IPS-18c (cell line): ENCODE measurements around the gene BICD1.
"Not testable (repeated sequence)": the region's sequence is repeated elsewhere in the genome, so short reads cannot be mapped to it uniquely, and the experiment has no call there.

Experiments
- H3K4me3 ChIP-seq: 2 replicates; pipeline ENCODE4 v1.7.0; 2013; ENCODE audit warnings: low read depth, mild to moderate bottlenecking, low read length, moderate library complexity; ENCODE audit not compliant: insufficient read depth
- H3K9me3 ChIP-seq: one replicate; pipeline ENCODE4 v1.6.1; 2013; ENCODE audit warnings: mild to moderate bottlenecking, low read length, moderate library complexity; ENCODE audit not compliant: control insufficient read depth, insufficient read depth

The BICD1 gene

DNA sequence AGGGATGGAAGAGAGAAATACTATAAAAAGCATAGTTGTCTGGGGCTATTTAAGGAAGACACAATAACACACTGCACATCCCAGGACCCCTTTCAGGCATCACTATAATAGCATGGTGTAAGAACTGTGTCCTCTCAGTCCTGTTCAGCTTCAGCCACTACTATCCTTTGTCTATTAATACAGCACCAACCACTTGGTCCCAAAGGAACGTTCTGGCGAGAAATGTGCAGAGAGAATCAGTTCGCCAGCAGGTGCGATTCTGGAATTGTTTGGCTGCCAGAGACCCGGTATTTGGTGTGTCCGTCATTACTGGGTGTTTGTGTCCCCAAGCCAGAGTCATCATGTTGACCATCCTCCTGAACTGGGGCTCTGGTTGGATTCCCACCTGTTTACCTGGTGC lies 52.7 kb downstream of the BICD1 start:
- no peaks in the 10 kb centered on the region for H3K9me3 ChIP-seq
- no peak overlapping the region for H3K4me3 ChIP-seq

DNA sequence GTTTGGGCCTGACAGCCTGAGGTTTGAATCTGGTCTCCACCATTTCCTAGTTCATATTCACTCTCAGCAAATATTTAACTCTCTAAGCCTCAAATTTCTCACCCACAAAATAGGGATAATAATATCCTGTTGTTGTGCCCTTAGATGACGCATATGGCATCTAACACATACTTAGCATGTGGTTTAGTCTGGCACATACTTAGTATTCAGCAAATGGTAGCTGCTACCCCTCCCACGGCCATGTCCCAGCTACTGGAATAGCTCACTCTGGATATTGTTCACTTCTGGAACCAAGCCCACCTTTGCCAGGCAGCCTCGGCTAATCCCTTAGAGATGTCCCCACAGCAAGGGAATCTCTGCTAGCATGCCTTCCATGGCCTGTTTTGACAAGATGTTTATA lies 53.3 kb downstream of the BICD1 start:
- no peaks in the 10 kb centered on the region for H3K9me3 ChIP-seq
- no peak overlapping the region for H3K4me3 ChIP-seq

DNA sequence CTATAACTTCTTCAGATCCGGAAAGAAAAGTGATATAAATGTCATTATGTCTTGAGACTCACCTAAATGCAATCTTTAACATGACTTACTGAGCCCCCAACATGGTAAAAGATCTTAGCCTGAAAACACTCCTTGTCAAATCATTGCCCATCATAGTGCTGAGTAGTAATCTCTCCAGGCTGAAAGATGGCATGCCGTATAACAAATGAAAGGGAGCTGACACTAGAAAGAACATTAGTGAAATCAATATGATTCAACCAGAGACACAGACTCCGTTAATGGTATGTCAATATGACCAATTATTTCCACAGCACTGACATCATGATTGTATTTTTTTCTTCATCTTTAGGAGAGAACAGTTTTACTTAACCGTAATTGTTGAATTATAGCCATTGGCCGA lies 54.4 kb downstream of the BICD1 start:
- no peaks in the 10 kb centered on the region for H3K9me3 ChIP-seq
- H3K4me3 ChIP-seq: no peak overlapping the region

DNA sequence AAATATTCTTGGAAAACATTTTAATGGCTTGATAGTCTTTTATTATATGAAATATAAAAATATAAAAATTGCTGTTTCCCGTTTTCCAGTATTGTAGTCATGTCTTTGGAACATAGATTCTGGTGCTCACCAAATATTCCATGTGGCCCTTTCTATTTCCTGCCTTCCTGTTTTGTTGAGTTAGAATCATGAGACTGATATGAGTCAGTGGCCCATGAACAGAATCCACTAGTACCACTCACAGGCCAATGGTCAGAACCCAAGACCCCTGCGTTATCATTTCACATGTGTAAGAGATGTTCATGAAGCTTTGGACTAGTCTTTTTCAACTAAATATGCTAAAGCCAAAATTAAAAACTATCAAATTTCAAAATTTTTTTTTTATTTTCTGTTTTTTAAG lies 56.9 kb downstream of the BICD1 start:
- Histone ChIP-seq H3K4me3 (no peak overlapping the region), H3K9me3 (no peaks in the 10 kb centered on the region)

DNA sequence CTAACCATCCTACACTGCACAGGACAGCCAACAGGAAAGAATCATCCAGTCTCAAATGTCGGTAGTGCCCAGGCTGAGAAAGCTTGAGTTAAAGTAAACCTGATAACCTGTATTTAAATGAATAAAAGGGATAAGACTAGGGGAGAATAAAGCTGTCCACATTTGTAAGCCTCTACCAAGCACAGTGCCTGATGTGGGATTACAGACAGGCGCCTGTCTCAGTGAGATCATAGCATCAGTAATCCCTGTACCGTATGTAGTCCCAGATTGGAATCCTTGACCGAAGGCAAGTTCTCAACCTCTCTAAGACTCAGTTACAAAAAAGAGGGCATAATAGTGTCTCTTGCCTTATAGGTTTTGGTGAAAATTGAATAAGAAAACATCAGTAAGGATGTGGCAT lies 59.9 kb downstream of the BICD1 start:
- H3K9me3 ChIP-seq: no peaks in the 10 kb centered on the region

DNA sequence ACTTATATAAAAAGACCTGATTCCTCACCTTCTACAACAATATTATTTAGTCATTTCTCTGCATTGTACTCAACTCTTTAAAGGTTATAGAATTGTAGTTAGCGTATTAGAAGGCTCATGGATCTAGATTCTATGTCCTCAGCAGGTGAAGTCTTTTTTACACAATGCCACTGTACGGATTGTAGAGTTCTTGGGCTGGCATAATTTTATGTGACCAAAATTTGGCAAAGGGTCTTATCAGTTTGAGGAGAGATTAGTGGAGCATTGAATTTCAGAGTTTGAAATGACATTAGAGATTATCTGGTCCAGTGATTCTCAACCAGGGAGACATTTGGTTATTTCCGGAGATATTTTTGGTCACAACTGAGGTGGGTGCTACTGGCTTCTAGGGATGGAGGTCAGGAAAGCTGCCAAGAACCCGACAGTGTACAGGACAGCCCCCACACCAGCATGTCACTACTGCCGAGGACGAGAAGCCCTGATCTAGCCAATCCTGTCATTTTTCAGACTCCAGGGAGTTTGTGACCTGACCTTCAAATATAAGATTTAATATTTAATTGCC lies 63.9 kb downstream of the BICD1 start:
- H3K4me3 ChIP-seq: no peak overlapping the region
- H3K9me3 ChIP-seq: no peaks in the 10 kb centered on the region

More for the DNA sequence above, 59.9 kb downstream of the BICD1 start:
- H3K4me3 ChIP-seq: no peak overlapping the region

DNA sequence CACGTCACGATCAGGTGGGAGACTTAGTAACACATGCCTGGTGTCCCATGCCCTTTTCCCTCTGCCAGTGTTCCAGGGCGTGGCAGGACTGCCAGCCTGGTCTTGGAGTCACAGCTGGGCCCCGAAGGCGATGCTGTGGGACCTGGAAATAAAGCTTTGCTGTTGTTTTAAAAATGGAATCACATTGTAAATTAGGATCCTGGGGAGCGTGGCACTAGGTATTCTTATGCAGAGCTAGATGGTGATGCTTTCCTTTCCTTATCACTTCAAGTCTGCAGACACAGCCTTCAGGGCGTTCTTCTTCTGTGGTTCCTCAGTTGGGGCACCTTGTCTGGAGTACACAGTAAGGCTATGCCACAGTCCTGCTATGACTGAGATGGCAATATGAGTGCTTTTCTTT lies 64.6 kb downstream of the BICD1 start:
- no peak overlapping the region for H3K4me3 ChIP-seq
- no peaks in the 10 kb centered on the region for H3K9me3 ChIP-seq

DNA sequence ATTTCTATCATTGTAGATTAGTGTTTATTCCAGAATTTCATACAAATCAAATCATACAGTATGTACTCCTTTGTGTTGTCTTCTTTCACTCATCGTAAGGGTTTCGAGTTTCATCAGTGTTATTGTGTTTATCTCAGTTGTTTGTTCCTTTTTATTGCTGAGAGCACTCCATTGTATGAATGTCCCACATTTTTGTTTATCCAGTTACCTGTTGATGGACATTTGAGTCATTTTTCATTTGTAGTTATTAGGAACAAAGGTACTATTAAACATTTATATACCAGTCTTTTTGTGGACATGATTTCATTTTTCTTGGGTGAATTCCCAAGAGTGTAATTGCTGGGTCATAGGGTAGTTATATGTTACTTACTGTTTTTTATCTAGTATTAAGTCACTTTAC lies 70.0 kb downstream of the BICD1 start:
- no peaks in the 10 kb centered on the region for H3K9me3 ChIP-seq
- no peak overlapping the region for H3K4me3 ChIP-seq

DNA sequence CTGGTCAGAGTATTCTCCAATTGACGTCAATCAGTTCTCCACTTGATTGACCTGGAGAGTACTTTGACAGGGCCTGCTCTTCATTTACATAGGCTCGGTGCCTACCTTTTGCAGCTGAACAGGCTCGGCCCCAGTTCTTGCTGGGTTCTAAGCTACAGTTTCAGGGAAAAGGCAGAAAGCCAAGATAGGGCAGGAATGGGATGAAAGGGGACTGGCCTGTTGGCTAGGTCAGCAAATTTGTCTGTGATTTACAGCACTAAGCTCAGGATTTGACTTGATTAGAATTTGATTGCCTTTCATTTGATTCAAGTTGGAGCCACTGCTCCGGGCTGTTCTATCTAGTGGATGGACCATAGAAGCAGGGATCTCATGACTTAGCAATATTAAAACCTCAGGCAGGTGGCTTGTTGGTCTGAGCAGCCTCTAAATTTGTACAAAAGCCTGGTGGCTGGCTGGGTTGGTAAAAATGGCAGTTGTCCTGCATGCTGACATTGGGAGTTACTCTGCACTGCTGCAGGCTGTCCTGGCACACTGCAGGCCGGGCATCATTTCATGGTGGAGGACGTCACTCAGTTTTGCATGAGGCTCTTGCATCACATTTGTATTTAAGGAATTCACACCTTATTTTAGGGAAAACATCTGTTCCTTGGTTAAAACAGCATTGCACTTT lies 71.8 kb downstream of the BICD1 start:
- no peak overlapping the region for H3K4me3 ChIP-seq
- H3K9me3 ChIP-seq: no peaks in the 10 kb centered on the region

DNA sequence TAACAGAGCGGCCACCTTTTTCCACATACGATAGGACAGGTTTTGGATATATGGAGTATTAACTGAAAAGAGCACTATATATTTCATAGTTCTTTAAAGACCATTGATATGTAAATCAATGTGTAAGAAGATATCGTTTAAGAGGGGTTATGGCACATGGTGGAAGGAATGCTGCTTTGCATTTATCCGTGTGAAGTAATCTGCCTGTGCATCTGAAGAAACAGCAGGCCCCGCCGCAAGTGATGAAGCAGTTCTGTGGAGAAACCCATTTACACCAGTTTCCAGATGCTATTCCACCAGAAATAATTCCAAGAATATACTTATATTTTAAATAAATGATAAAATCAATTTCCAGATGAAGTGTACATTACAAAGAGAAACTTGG lies 72.4 kb downstream of the BICD1 start:
- no peaks in the 10 kb centered on the region for H3K9me3 ChIP-seq

DNA sequence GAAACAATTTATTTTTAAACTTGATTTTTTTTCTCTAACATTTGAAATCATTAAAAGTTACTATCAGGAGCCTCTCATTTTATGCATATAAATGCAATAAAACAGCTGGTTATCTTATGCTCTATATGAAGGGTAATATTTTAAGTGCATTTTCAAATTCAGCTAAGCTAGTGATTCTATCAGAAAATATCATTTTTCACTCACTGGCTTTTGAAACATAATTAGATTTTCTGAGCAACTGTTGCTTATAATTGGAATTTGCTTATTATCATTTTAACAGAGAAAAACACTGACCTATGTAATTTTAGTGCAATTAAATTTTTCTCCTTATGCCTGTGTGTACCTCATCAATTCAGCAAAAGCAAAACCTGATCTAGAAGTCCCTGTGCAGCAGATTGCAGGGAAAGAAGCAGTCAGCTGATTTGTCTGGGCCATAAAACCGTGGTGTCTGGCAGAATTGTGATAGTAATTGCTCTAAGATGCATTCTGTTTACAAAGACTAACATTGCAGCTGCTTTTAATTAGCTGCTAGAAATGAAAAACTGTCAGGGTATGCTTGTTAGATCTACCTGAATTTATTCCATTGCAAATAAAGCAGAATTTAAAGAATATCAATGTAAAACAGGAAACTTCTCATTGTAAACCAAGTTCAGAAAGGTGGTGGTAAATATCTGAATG lies 75.0 kb downstream of the BICD1 start:
- H3K9me3 ChIP-seq: no peaks in the 10 kb centered on the region
- no peak overlapping the region for H3K4me3 ChIP-seq

More for the DNA sequence above, 72.4 kb downstream of the BICD1 start:
- H3K4me3 ChIP-seq: no peak overlapping the region

DNA sequence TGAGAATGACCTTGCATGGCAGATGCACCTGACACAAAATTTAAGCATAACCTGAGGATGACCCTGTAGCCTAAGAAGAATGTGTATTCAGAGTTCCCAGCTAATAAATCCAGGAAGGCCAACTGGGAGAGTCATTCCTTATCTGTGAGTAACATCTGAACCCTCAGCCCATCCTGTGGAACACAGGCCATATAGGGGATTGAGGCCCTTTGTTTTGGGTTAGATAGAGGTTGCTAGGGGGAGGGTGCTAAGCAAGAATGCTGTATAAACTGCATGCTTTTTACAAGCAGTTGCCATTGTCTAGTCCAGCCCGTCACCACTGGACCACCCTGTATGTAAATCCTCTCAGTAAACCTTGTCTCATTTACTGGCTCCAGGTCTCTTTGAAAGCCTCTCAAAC lies 77.0 kb downstream of the BICD1 start:
- Histone ChIP-seq H3K4me3 (no peak overlapping the region), H3K9me3 (no peaks in the 10 kb centered on the region)

DNA sequence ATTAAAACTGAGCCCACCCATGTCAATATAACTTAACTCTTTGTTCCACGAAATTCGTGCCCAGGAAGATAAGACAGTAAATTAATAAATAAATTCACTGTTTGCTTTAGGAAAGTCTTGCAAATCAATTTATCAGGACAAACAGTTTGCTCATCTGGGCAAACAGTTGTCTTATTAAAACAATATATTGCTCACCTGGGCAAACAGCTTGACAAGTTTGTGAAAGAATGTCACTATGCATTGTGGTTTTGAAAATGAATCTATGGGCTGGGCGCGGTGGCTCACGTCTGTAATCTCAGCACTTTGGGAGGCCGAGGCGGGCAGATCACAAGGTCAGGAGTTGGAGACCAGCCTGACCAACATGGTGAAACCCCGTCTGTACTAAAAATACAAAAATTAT lies 80.5 kb downstream of the BICD1 start:
- not testable (repeated sequence) for H3K9me3 ChIP-seq, H3K4me3 ChIP-seq

DNA sequence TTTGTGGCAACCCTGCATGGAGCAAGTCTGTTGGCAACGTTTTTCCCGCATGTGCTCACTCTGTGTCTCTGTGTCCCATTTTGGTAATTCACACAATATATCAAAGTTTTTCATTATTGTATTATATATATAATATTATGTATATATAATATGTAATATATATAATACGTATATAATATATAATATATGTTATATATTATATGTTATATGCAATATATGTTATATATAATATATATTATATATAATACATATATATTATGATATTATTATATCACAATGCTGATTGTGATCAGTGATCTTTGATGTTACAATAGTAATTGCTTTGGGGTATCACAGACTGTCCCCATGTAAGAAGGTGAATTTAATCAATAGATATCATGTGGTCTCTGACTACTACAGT lies 84.8 kb downstream of the BICD1 start:
- no peak overlapping the region for H3K4me3 ChIP-seq
- H3K9me3 ChIP-seq: no peaks in the 10 kb centered on the region

DNA sequence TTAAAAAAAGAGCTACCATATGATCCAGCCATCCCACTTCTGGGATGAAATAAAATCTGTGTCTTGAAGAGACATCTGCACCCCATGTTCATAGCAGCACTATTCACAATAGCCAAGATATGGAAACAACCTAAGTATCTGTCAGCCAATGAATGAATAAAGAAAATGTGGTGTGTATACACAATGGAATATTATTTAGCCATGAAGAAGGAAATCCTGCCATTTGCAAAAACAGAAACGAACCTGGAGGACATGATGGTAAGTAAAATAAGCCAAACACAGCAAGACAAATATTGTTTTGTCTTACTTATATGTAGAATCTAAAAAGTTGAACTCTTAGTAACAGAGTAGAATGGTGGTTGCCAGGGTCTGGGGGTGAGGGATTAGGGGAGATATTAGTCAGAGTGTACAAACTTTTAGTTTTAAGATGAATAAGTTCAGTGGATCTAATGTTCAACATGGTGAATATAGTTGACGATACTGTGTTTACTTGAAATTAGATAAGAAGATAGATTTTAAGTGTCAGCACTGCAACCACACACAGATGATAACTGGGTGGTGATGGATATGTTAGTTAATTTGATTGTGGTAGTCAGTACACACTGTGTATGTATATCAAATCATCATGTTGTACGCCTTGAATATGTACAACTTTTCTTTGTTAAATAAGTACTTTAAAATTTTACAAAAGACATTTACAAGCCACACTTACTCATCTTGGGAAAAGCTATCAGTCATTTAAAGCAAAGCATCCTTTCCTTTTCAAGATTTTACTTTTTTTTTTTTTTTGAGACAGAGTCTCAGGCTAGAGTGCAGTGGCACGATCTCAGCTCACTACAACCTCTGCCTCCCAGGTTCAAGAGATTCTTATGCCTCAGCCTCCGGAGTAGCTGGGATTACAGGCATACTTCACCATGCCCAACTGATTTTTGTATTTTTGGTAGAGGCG lies 89.9 kb downstream of the BICD1 start:
- H3K9me3 ChIP-seq: no peaks in the 10 kb centered on the region
- no peak overlapping the region for H3K4me3 ChIP-seq

DNA sequence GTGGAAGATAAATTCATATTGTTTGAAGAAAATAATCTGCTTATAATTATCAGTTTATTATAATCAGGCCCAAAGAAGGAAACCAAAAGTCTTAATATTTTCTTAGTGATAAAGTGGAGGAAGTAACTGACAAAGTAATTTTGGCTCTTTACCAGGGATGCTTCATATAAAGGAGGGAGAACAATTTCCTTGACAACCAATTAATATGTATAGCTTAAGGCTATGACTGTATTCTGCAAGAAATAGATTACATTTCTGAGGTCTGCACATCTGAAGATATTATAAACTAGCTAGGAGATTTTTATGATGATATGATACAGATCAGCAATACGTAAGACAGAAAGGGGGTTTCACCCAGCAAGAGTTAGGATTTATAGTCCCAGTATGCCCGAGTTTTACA lies 90.8 kb downstream of the BICD1 start:
- Histone ChIP-seq H3K4me3 (no peak overlapping the region), H3K9me3 (no peaks in the 10 kb centered on the region)

DNA sequence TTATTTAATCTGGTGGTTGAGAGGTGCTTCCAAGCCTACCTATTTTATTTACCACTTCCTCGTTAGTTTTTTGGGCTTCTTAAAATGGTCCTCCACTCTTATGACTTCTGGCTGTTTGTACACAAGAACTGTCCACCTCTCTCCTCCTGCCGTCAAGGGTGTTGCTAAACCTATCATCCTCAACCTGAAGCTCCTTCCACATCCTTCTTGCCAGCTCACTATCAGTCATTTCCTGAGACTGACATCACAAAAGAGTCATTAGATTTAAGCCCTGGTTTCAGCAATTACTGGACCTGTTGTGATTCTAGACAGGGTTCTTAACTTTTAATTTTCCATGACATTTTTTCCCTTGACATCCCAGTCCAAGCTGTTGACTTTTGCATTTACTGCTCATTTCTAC lies 91.9 kb downstream of the BICD1 start:
- H3K9me3 ChIP-seq: peaks cover 2% of the 10 kb centered on the region
- no peak overlapping the region for H3K4me3 ChIP-seq

DNA sequence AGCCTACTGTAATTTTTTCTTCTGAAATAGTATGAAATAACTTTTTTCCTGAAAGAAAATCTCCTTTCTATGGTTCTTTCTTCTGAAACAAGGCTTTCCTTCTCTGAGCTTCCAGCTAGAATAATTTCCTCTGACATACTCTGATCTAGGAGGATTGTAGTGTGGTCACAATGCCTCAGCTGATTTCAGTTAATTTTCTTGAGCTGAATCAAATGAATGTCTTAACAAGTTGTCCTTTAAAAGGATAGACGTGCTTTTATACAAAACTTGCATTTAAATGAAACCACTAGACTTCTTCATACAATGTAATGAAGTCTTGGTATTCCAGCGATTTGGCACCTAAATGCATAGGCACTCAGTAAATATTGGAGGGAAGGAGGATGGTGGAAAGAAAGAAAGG lies 94.4 kb downstream of the BICD1 start:
- Histone ChIP-seq H3K9me3 (peaks cover 5% of the 10 kb centered on the region), H3K4me3 (no peak overlapping the region)
